NCI-H1048 (cell line): Measurements from ENCODE around the gene AURKA.
"Not testable (repeated sequence)": the region's sequence is repeated elsewhere in the genome, so short reads cannot be mapped to it uniquely, and the experiment has no call there.

Experiments
- DNase-seq: peaks from one replicate; lab custom pipeline; 2025; lab: John Stamatoyannopoulos, UW

Gene AURKA

GRCh38 chr20:56390396-56390795 is 1.6 kb downstream of the AURKA start:
- not testable (repeated sequence) for DNase-seq

GRCh38 chr20:56389807-56390206 is 2.2 kb downstream of the AURKA start:
- no peak for DNase-seq

- DNase-seq = no peak
These were observed 3.1 kb downstream of the AURKA start for GRCh38 chr20:56388882-56389281.

GRCh38 chr20:56386219-56386618 is 5.8 kb downstream of the AURKA start:
- DNase-seq = no peak

- DNase-seq = no peak
These were observed 6.9 kb downstream of the AURKA start for GRCh38 chr20:56385130-56385529.

GRCh38 chr20:56383334-56383733 is 8.7 kb downstream of the AURKA start:
- DNase-seq = no peak

GRCh38 chr20:56382696-56383095 is 9.3 kb downstream of the AURKA start:
- no peak for DNase-seq

- no peak for DNase-seq
These were observed 10.5 kb downstream of the AURKA start for GRCh38 chr20:56381501-56381900.

- no peak for DNase-seq
These were observed 11.6 kb downstream of the AURKA start for GRCh38 chr20:56380375-56380774.

GRCh38 chr20:56378386-56378785 is 13.6 kb downstream of the AURKA start:
- DNase-seq = no peak

GRCh38 chr20:56376331-56376730 is 15.7 kb downstream of the AURKA start:
- DNase-seq = no peak

GRCh38 chr20:56373942-56374341 is 18.1 kb downstream of the AURKA start:
- DNase-seq = no peak

GRCh38 chr20:56372850-56373249 is 19.2 kb downstream of the AURKA start:
- DNase-seq = no peak

GRCh38 chr20:56371977-56372376 is 20.0 kb downstream of the AURKA start:
- no peak for DNase-seq

GRCh38 chr20:56369179-56369578 is 22.8 kb downstream of the AURKA start:
- no peak for DNase-seq

GRCh38 chr20:56368351-56369134 is 23.5 kb downstream of the AURKA start:
- DNase-seq = no peak

- no peak for DNase-seq
These were observed 28.5 kb downstream of the AURKA start for GRCh38 chr20:56363491-56363890.

GRCh38 chr20:56362833-56363413 is 29.1 kb downstream of the AURKA start:
- no peak for DNase-seq

GRCh38 chr20:56361900-56362299 is 30.1 kb downstream of the AURKA start:
- no peak for DNase-seq

- no peak for DNase-seq
These were observed 31.2 kb downstream of the AURKA start for GRCh38 chr20:56360908-56361205.

GRCh38 chr20:56360133-56360907 is 31.7 kb downstream of the AURKA start:
- DNase-seq = no peak

GRCh38 chr20:56359212-56360132 is 32.5 kb downstream of the AURKA start:
- DNase-seq = no peak
